H1 (cell line): ENCODE measurements around the gene UBE3C. TPM values are rescaled to one million over a fixed set of nuclear protein-coding genes. Genes with fewer than 3 reads are reported as not detected.

Source experiments
- BCL11A ChIP-seq, 2 experiments: IDR thresholded peaks; one replicate each; pipeline ENCODE4 v1.6.1; 2011; ENCODE audit warnings: low read depth in 2 of 2, low read length in 2 of 2, mild to moderate bottlenecking in 2 of 2
- CTBP2 ChIP-seq: IDR thresholded peaks from 2 replicates; pipeline ENCODE4 v1.7.0; 2011; ENCODE audit warnings: borderline replicate concordance, mild to moderate bottlenecking, moderate library complexity, mixed read lengths, low read length; ENCODE audit not compliant: insufficient read depth, insufficient read length
- FOSL1 ChIP-seq: IDR thresholded peaks from 2 replicates; pipeline ENCODE4 v1.6.1; 2011; ENCODE audit warnings: mild to moderate bottlenecking, low read depth, low read length, moderate library complexity; ENCODE audit not compliant: insufficient read depth
- HDAC2 ChIP-seq, 2 experiments: fragments of 300-600 bp in 1 of 2; sonication (generic) in 1 of 2; IDR thresholded peaks; 2 replicates each; pipeline ENCODE4 v1.6.1; 2011 to 2012; ENCODE audit warnings: low read depth in 2 of 2, low read length in 2 of 2, mild to moderate bottlenecking in 2 of 2, moderate library complexity in 2 of 2, borderline replicate concordance in 1 of 2, inconsistent platforms in 1 of 2
- KDM4A ChIP-seq: IDR thresholded peaks from one replicate; pipeline ENCODE4 v1.7.1; 2012; ENCODE audit warnings: low read depth, mild to moderate bottlenecking, moderate library complexity, low read length, inconsistent platforms; ENCODE audit not compliant: severe bottlenecking
- polyA plus RNA-seq, 7 experiments: library from polyadenylated mRNA; depleted of rRNA in 3 of 7; stranded (reverse) in 5 of 7; unstranded in 2 of 7; fragments of >200 nt in 5 of 7; fragments of 200-250 nt in 2 of 7; gene quantifications; 1 replicate in 5 of 7; 2 replicates in 1 of 7; 4 replicates in 1 of 7; pipeline versions ENCODE4 v1.2.1 to v1.2.3, GENCODE V29; 2011 to 2013; ENCODE audit warnings: missing spikeins in 2 of 7, mixed read lengths in 2 of 7
- total RNA-seq: library from RNA; stranded (reverse); fragmentation: NEBNext Ultra II Directional; extraction: Animal tissue kit (Norgen Biotek cat#: 25700); gene quantifications from 2 replicates; pipeline ENCODE4 v1.2.1, GENCODE V29; 2021

The UBE3C gene
- total and polyA plus RNA-seq, 2 of the 8 experiments (the other 6 are each of a cell fraction or from before 2014, with no cell fraction given), result 32.0 to 54.1 TPM

GRCh38 chr7:157089100-157089610 lies 49.6 kb upstream of the UBE3C start (continued):
- TF ChIP-seq KDM4A (no peak), HDAC2 (IDR thresholded peaks at IDR 0.05; ENCODE audit: borderline replicate concordance in 1 of 2, low read depth in 2 of 2, low read length in 2 of 2) (no peak), BCL11A (IDR thresholded peaks at IDR 0.05; ENCODE audit: low read depth in 2 of 2, low read length in 2 of 2) (no peak), CTBP2 (no peak), FOSL1 (no peak)
